K562 (cell line): ENCODE measurements around the gene FOXI1. TPM values are rescaled to one million over a fixed set of nuclear protein-coding genes. Genes with fewer than 3 reads are reported as not detected.

Experiments used
- DDX20 ChIP-seq: fragments of 450-650 bp; IDR thresholded peaks from 2 replicates; pipeline ENCODE4 v1.6.1; 2016; ENCODE audit warnings: missing genetic modification characterization, low read depth, mild to moderate bottlenecking, missing compliant biosample characterization, moderate library complexity
- IRF1 ChIP-seq: sonication (generic); formaldehyde crosslinking; IDR thresholded peaks from 2 replicates; pipeline ENCODE4 v1.8.0; 2022; ENCODE audit warnings: missing genetic modification reagents, mild to moderate bottlenecking, borderline replicate concordance
- MAFK ChIP-seq: IDR thresholded peaks from 2 replicates; pipeline ENCODE4 v1.6.1; 2011; ENCODE audit warnings: low read length, improper control_type of control experiment
- NCOR1 ChIP-seq: fragments of 450-650 bp; IDR thresholded peaks from 2 replicates; pipeline ENCODE4 v1.6.1; 2016; ENCODE audit warnings: mild to moderate bottlenecking, moderate library complexity
- PBX2 ChIP-seq, 2 experiments: IDR thresholded peaks in 1 of 2; conservative IDR thresholded peaks in 1 of 2; 2 replicates each; pipeline ENCODE4 v1.6.1; 2016; ENCODE audit warnings: low read depth in 2 of 2, mild to moderate bottlenecking in 1 of 2, missing compliant biosample characterization in 1 of 2, missing genetic modification characterization in 1 of 2, moderate library complexity in 1 of 2
- RCOR1 ChIP-seq, 2 experiments: IDR thresholded peaks; 2 replicates each; pipeline ENCODE4 v1.6.1; 2012; ENCODE audit warnings: low read depth in 2 of 2, low read length in 2 of 2, borderline replicate concordance in 1 of 2, improper control_type of control experiment in 1 of 2
- RNF2 ChIP-seq: sonication (generic); IDR thresholded peaks from 2 replicates; pipeline ENCODE4 v1.6.1; 2016
- SMAD4 ChIP-seq: fragments of 250-450 bp; sonication (Bioruptor Pico); conservative IDR thresholded peaks from 2 replicates; pipeline ENCODE4 v1.8.0; 2021; ENCODE audit warnings: inconsistent platforms, mild to moderate bottlenecking, moderate library complexity
- SRSF3 ChIP-seq: fragments of 200-400 bp; formaldehyde crosslinking; IDR thresholded peaks from 2 replicates; pipeline ENCODE4 v1.6.1; 2016; ENCODE audit warnings: mild to moderate bottlenecking, low read length, moderate library complexity; ENCODE audit not compliant: insufficient read depth
- TAL1 ChIP-seq: fragments of 450-650 bp; IDR thresholded peaks from 2 replicates; pipeline ENCODE4 v1.6.1; 2016; ENCODE audit warnings: mild to moderate bottlenecking
- TBP ChIP-seq: optimal IDR thresholded peaks from 2 replicates; pipeline ENCODE3; 2011; ENCODE audit warnings: low read depth, low read length, improper control_type of control experiment
- THRAP3 ChIP-seq: fragments of 450-650 bp; IDR thresholded peaks from 2 replicates; pipeline ENCODE4 v1.6.1; 2016; ENCODE audit warnings: mild to moderate bottlenecking, inconsistent platforms, borderline replicate concordance
- TSC22D4 ChIP-seq: fragments of 450-650 bp; IDR thresholded peaks from 2 replicates; pipeline ENCODE4 v1.6.1; 2016; ENCODE audit warnings: missing genetic modification characterization, missing biosample characterization, control low read depth
- ZNF212 ChIP-seq: fragments of 450-650 bp; formaldehyde crosslinking; IDR thresholded peaks from 2 replicates; pipeline ENCODE4 v1.4.0; 2020; ENCODE audit warnings: mild to moderate bottlenecking
- polyA plus RNA-seq, 8 experiments: library from polyadenylated mRNA; depleted of rRNA in 4 of 8; stranded (reverse) in 5 of 8; unstranded in 3 of 8; fragments of >200 nt; fragmentation: Nextera tagmentation in 2 of 8; fragmentation: Illumina TruSeq in 1 of 8; extraction: Ambion mirVana in 2 of 8; extraction: Trizol in 1 of 8; gene quantifications; 2 replicates each; pipeline versions ENCODE4 v1.2.1 to v1.2.3, GENCODE V29; 2011 to 2014; ENCODE audit warnings: inconsistent platforms in 1 of 8, missing spikeins in 1 of 8
- total RNA-seq, 7 experiments: library from RNA; depleted of rRNA in 6 of 7; stranded (reverse); fragments of >200 nt in 6 of 7; fragmentation: Illumina TruSeq in 2 of 7; extraction: Trizol in 2 of 7; gene quantifications; 2 replicates each; pipeline versions ENCODE4 v1.2.1 to v1.2.3, GENCODE V29; 2011 to 2021; ENCODE audit warnings: low replicate concordance in 1 of 7
- TF ChIP-seq, protein P1 (sequence below): fragments of 200-800 bp; sonication (Bioruptor generic); IDR thresholded peaks from 2 replicates; pipeline ENCODE4 v1.6.1; 2016; ENCODE audit warnings: missing genetic modification characterization, missing compliant biosample characterization
- TF ChIP-seq, protein P2 (sequence below): sonication (generic); formaldehyde crosslinking; IDR thresholded peaks from 2 replicates; pipeline ENCODE4 v1.8.1; 2023; ENCODE audit warnings: mild to moderate bottlenecking, missing genetic modification reagents

Gene FOXI1
- total and polyA plus RNA-seq, 9 of the 15 experiments (the other 6 are each of a cell fraction or from before 2014, with no cell fraction given) = not detected

GRCh38 chr5:170151097-170151831, 45.6 kb downstream of the FOXI1 start (continued):
- TF ChIP-seq, protein P1, sequence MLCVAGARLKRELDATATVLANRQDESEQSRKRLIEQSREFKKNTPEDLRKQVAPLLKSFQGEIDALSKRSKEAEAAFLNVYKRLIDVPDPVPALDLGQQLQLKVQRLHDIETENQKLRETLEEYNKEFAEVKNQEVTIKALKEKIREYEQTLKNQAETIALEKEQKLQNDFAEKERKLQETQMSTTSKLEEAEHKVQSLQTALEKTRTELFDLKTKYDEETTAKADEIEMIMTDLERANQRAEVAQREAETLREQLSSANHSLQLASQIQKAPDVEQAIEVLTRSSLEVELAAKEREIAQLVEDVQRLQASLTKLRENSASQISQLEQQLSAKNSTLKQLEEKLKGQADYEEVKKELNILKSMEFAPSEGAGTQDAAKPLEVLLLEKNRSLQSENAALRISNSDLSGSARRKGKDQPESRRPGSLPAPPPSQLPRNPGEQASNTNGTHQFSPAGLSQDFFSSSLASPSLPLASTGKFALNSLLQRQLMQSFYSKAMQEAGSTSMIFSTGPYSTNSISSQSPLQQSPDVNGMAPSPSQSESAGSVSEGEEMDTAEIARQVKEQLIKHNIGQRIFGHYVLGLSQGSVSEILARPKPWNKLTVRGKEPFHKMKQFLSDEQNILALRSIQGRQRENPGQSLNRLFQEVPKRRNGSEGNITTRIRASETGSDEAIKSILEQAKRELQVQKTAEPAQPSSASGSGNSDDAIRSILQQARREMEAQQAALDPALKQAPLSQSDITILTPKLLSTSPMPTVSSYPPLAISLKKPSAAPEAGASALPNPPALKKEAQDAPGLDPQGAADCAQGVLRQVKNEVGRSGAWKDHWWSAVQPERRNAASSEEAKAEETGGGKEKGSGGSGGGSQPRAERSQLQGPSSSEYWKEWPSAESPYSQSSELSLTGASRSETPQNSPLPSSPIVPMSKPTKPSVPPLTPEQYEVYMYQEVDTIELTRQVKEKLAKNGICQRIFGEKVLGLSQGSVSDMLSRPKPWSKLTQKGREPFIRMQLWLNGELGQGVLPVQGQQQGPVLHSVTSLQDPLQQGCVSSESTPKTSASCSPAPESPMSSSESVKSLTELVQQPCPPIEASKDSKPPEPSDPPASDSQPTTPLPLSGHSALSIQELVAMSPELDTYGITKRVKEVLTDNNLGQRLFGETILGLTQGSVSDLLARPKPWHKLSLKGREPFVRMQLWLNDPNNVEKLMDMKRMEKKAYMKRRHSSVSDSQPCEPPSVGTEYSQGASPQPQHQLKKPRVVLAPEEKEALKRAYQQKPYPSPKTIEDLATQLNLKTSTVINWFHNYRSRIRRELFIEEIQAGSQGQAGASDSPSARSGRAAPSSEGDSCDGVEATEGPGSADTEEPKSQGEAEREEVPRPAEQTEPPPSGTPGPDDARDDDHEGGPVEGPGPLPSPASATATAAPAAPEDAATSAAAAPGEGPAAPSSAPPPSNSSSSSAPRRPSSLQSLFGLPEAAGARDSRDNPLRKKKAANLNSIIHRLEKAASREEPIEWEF (CRISPR knock-in tag) = peak; percentile 46; the same call in 1 of the 2 replicates
- TF ChIP-seq TSC22D4 (tag) (no peak), IRF1 (no peak), RNF2 (peak; percentile 78), NCOR1 (peak; percentile 98), MAFK (peak; percentile 40), RCOR1 (IDR thresholded peaks at IDR 0.05; ENCODE audit: borderline replicate concordance in 1 of 2, low read depth in 2 of 2, low read length in 2 of 2) (peak; percentile 99 to 100), TAL1 (peak; percentile 98), SMAD4 (CRISPR knock-in tag) (peak; percentile 96), ZNF212 (no peak), PBX2 (CRISPR knock-in tag; IDR thresholded peaks at IDR 0.05; ENCODE audit: low read depth) (no peak), PBX2 (tag; conservative IDR thresholded peaks at IDR 0.05; ENCODE audit: low read depth) (peak; percentile 70), TBP (no peak), SRSF3 (no peak), THRAP3 (no peak), DDX20 (tag) (no peak)
- TF ChIP-seq, protein P2, sequence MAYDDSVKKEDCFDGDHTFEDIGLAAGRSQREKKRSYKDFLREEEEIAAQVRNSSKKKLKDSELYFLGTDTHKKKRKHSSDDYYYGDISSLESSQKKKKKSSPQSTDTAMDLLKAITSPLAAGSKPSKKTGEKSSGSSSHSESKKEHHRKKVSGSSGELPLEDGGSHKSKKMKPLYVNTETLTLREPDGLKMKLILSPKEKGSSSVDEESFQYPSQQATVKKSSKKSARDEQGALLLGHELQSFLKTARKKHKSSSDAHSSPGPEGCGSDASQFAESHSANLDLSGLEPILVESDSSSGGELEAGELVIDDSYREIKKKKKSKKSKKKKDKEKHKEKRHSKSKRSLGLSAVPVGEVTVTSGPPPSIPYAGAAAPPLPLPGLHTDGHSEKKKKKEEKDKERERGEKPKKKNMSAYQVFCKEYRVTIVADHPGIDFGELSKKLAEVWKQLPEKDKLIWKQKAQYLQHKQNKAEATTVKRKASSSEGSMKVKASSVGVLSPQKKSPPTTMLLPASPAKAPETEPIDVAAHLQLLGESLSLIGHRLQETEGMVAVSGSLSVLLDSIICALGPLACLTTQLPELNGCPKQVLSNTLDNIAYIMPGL (CRISPR knock-in tag) = no peak
